Measurements from ENCODE around the gene ADCY7. TPM values are rescaled to one million over a fixed set of nuclear protein-coding genes. Genes with fewer than 3 reads are reported as not detected.

Gene ADCY7
- total RNA-seq: 10 to 100 TPM; 15.0 to 23.3 (median 16.9) TPM

DNA sequence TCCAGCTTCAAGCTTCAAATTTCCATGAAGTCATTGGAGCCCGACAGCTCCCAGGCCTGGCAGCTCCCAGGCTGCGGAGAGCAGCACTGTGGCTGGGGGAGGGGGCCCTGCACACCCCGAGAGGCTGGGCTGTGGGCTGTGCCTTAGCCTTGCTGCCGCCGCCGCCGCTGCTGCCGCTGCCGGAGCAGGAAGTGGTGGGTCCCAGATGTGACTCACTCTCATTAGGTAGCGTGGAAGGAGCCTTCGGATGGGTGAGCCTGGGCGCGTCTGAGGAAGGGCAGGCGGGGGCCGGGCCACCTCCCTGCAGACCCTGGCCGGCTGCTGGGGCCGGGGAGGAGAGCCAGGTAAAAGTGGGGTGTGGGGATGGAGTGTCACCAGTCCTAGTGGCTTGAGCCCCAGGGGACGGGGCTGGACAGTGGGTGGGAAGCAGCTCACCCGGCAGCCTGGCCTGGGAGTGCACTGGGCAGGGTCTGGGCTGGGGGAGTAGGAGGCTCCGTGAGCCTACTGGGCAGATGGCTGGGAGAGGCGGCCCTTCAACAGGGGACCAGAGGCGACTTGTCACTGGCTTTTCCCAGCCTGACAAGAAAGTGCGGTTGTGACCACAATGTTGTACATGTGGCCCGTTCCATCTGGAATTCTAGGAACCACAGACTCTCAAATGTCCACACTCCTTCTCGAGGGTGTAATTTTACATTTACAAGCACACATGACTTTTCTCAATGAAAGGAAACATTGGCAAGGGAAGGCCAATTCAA, at the start of gene ADCY7:
TSS of gene ADCY7 (plus strand) at position 215 of the 755 bp plus-strand sequence. CDS start 21,629 bp downstream, outside the sequence.
- peak in 1 of 2 donors; percentile 82 for DNase-seq (ENCODE audit: low spot score in 2 of 2)
- Histone ChIP-seq H3K36me3 (no peaks in the 10 kb centered on the region), H3K4me3 (peak within 1 kb of the TSS; percentile 35), H3K4me1 (peaks cover 23% of the 10 kb centered on the region), H3K27ac (peak within 1 kb of the TSS; percentile 49), H3K9me3 (no peaks in the 10 kb centered on the region), H3K27me3 (no peaks in the 10 kb centered on the region)
- 17% methylated on average over 18 of the region's 25 CpGs for WGBS
- TF ChIP-seq POLR2AphosphoS5 (IDR thresholded peaks at IDR 0.05) (no peak), POLR2A (IDR thresholded peaks at IDR 0.05) (peak in 1 of 2 donors; percentile 5), EP300 (IDR thresholded peaks at IDR 0.05) (no peak)

DNA sequence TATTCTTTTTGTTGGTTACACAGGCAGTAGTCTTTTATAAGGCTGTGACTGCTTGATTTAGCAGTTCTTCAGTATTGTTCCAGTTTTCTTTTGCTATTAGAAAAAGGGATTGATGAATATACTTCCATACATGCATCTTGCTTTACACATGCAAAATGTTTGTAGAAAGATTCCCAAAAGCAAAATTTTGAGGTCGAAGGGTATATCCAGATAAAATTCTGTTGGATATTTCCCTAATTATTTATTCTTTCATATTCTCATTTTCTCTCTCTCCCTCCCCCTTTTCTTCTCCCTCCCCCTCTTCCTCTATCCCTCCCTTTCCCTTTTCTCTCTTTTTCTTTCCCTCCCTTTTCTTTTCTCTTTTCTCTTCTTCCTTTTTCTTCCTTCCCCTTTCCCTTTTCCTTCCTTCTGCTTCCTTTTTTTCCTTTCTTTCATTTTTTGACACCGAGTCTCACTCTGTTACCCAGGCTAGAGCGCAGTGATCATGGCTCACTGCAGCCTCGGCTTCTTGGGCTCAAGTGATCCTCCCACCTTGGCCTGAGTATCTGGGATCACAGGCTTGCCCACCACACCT, 46.9 kb upstream of the ADCY7 start:
- Histone ChIP-seq H3K36me3 (peaks cover 62% of the 10 kb centered on the region), H3K4me1 (no peaks in the 10 kb centered on the region), H3K9me3 (no peaks in the 10 kb centered on the region), H3K27me3 (no peaks in the 10 kb centered on the region), H3K4me3 (no peak overlapping the region), H3K27ac (no peak overlapping the region)
- no peak for DNase-seq (ENCODE audit: low spot score in 2 of 2)
- no peak for TF ChIP-seq POLR2A (IDR thresholded peaks at IDR 0.05)
- WGBS: 97% methylated on average over 4 of the region's 4 CpGs

DNA sequence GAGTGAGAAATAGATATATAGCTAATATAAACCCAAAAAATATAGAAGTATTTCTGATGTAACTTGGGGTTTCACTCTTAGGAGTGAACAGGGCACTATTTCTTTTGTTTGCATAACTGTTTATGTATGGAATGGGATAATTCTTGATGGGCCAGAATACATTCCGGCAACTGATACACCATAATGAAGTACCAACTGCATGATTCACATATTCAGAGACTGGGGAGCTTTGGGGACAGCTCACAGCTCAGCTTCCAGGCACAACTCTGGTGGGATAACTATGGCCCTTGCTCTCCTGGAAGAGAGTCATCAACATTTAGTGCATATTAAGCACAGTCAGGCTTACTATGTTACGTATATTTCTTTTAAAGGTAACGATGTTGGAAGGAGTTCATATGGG, 42.1 kb upstream of the ADCY7 start:
- Histone ChIP-seq H3K4me1 (no peaks in the 10 kb centered on the region), H3K36me3 (peaks cover 76% of the 10 kb centered on the region), H3K27ac (no peak overlapping the region), H3K27me3 (no peaks in the 10 kb centered on the region), H3K9me3 (no peaks in the 10 kb centered on the region), H3K4me3 (no peak overlapping the region)
- WGBS: 94% methylated on average over 3 of the region's 3 CpGs
- TF ChIP-seq EP300 (IDR thresholded peaks at IDR 0.05) (no peak), POLR2AphosphoS5 (IDR thresholded peaks at IDR 0.05) (no peak), POLR2A (IDR thresholded peaks at IDR 0.05) (no peak)
- TF ChIP-seq, protein P1, sequence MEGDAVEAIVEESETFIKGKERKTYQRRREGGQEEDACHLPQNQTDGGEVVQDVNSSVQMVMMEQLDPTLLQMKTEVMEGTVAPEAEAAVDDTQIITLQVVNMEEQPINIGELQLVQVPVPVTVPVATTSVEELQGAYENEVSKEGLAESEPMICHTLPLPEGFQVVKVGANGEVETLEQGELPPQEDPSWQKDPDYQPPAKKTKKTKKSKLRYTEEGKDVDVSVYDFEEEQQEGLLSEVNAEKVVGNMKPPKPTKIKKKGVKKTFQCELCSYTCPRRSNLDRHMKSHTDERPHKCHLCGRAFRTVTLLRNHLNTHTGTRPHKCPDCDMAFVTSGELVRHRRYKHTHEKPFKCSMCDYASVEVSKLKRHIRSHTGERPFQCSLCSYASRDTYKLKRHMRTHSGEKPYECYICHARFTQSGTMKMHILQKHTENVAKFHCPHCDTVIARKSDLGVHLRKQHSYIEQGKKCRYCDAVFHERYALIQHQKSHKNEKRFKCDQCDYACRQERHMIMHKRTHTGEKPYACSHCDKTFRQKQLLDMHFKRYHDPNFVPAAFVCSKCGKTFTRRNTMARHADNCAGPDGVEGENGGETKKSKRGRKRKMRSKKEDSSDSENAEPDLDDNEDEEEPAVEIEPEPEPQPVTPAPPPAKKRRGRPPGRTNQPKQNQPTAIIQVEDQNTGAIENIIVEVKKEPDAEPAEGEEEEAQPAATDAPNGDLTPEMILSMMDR (IDR thresholded peaks at IDR 0.05): no peak
- no peak for DNase-seq (ENCODE audit: low spot score in 2 of 2)

DNA sequence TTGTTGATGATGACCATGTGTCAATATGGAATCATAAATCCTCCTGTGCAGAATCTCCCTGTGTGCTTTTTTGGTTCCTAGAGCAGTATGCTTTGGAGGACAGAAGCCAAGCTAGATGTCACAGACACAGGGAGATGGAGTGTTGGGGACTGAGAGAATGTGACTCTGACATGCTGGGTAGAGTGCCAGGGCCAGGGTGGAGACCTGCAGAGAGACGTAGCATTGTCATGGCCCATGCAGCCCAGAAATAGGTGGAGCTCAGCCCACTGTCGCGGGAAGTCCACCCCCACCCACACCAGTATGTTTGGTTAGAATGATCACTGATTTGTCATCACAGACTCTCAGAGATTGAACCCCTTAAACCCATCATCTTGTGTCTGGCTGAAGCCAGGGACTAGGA, 39.2 kb upstream of the ADCY7 start:
- Histone ChIP-seq H3K27ac (no peak overlapping the region), H3K4me1 (no peaks in the 10 kb centered on the region), H3K36me3 (peaks cover 70% of the 10 kb centered on the region), H3K9me3 (no peaks in the 10 kb centered on the region), H3K4me3 (no peak overlapping the region), H3K27me3 (no peaks in the 10 kb centered on the region)
- TF ChIP-seq EP300 (IDR thresholded peaks at IDR 0.05) (no peak), POLR2AphosphoS5 (IDR thresholded peaks at IDR 0.05) (no peak), POLR2A (IDR thresholded peaks at IDR 0.05) (no peak)
- TF ChIP-seq, protein P1 (IDR thresholded peaks at IDR 0.05): no peak
- no peak for DNase-seq (ENCODE audit: low spot score in 2 of 2)
- WGBS: 64% methylated on average over 3 of the region's 3 CpGs

DNA sequence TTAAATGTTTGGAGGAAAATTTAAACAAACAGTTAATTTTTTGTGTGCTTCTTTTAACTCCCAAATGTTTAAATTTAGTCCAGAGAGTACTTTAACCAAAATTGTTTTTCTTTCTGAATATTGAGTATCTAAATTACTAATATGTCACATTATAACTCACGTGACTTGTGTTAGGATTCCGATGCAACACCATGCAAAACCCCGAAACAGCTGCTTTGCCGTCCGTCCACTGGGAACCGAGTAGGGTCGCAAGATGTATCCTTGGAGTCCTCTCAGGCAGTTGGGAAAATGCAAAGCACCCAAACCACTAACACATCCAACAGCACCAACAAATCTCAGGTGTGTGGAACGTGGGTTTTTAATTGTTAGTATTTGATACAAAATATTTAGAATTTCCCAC, 38.7 kb upstream of the ADCY7 start:
- Histone ChIP-seq H3K27ac (no peak overlapping the region), H3K36me3 (peaks cover 70% of the 10 kb centered on the region), H3K9me3 (no peaks in the 10 kb centered on the region), H3K27me3 (no peaks in the 10 kb centered on the region), H3K4me1 (no peaks in the 10 kb centered on the region), H3K4me3 (no peak overlapping the region)
- no peak for DNase-seq (ENCODE audit: low spot score in 2 of 2)
- WGBS: 78% methylated on average over 8 of the region's 8 CpGs
- TF ChIP-seq POLR2A (IDR thresholded peaks at IDR 0.05) (no peak), POLR2AphosphoS5 (IDR thresholded peaks at IDR 0.05) (no peak), EP300 (IDR thresholded peaks at IDR 0.05) (no peak)
- TF ChIP-seq, protein P1 (IDR thresholded peaks at IDR 0.05): no peak

DNA sequence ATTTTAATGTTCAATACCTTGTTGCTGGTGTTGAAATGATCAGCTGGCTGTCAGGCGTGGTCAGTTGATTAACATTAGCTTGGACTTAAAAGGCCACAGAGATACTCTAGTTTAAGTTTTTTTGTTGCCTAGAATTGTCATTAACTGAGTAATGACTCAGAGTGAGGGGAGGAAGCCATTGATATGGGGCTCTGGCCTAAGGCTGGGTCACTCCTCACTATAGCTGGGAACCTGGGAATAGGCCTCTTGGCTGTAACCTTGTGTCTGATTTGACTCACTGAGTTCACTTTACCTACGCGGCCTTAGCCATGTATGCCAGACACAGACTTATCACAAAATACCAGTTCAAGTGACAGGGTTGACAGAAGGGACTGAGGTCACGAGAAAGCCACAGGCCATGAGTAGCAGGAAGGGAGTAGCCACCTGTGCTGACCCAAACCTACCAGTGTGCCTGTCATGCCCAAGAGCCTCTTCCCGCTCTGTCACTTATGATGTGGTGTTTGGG, 37.9 kb upstream of the ADCY7 start:
- Histone ChIP-seq H3K9me3 (no peaks in the 10 kb centered on the region), H3K4me3 (no peak overlapping the region), H3K27me3 (no peaks in the 10 kb centered on the region), H3K27ac (no peak overlapping the region), H3K36me3 (peaks cover 66% of the 10 kb centered on the region), H3K4me1 (no peaks in the 10 kb centered on the region)
- TF ChIP-seq, protein P1 (IDR thresholded peaks at IDR 0.05): no peak
- TF ChIP-seq POLR2A (IDR thresholded peaks at IDR 0.05): no peak
- TF ChIP-seq POLR2AphosphoS5 (IDR thresholded peaks at IDR 0.05): no peak
- no peak for TF ChIP-seq EP300 (IDR thresholded peaks at IDR 0.05)
- DNase-seq (ENCODE audit: low spot score in 2 of 2): no peak
- 97% methylated on average over 5 of the region's 5 CpGs for WGBS
